ENCODE data around the gene HOXC12. TPM values are rescaled to one million over a fixed set of nuclear protein-coding genes. Genes with fewer than 3 reads are reported as not detected.

The HOXC12 gene
- total RNA-seq, 1 experiment from 2014 or later = not detected

GRCh38 chr12:54006559-54007220 lies 52.0 kb downstream of the HOXC12 start:
- no peak for TF ChIP-seq ZBTB21 (CRISPR knock-in tag; IDR thresholded peaks at IDR 0.05; ENCODE audit: borderline replicate concordance)
- TF ChIP-seq ERG (CRISPR knock-in tag; IDR thresholded peaks at IDR 0.05) = no peak
- TF ChIP-seq ZNF121 (CRISPR knock-in tag; IDR thresholded peaks at IDR 0.05) = no peak
- no peak for TF ChIP-seq ZNF532 (CRISPR knock-in tag; IDR thresholded peaks at IDR 0.05; ENCODE audit: borderline replicate concordance)
- TF ChIP-seq, protein P1, sequence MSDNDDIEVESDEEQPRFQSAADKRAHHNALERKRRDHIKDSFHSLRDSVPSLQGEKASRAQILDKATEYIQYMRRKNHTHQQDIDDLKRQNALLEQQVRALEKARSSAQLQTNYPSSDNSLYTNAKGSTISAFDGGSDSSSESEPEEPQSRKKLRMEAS (CRISPR knock-in tag; IDR thresholded peaks at IDR 0.05) = no peak
- TF ChIP-seq, protein P2, sequence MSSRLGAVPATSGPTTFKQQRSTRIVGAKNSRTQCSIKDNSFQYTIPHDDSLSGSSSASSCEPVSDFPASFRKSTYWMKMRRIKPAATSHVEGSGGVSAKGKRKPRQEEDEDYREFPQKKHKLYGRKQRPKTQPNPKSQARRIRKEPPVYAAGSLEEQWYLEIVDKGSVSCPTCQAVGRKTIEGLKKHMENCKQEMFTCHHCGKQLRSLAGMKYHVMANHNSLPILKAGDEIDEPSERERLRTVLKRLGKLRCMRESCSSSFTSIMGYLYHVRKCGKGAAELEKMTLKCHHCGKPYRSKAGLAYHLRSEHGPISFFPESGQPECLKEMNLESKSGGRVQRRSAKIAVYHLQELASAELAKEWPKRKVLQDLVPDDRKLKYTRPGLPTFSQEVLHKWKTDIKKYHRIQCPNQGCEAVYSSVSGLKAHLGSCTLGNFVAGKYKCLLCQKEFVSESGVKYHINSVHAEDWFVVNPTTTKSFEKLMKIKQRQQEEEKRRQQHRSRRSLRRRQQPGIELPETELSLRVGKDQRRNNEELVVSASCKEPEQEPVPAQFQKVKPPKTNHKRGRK (CRISPR knock-in tag; IDR thresholded peaks at IDR 0.05; ENCODE audit: borderline replicate concordance) = no peak
- Mint-ChIP-seq H3K36me3 (no peaks in the 10 kb centered on the region; the same call in 1 of the 2 replicates), H3K4me3 (no peak overlapping the region), H3K27me3 (ENCODE audit: low read depth) (peaks cover 100% of the 10 kb centered on the region), H3K27ac (no peak overlapping the region), H3K4me1 (peaks cover 25% of the 10 kb centered on the region), H3K9me3 (no peaks in the 10 kb centered on the region)
- CTCF ChIA-PET = interaction anchor here (0.7 to 10.8 kb wide), 21 partner anchors 11 to 373 kb away, joined by 3 to 107 read pairs (median 5); partner anchors contain the start of genes HOXC10, HOXC5 and SMUG1
- ATAC-seq (no peak), DNase-seq (ENCODE audit: low spot score) (no peak)
- POLR2A ChIA-PET = no interaction called here

GRCh38 chr12:54007538-54008259 lies 53.0 kb downstream of the HOXC12 start:
- ChIA-PET CTCF (interaction anchor here (0.5 to 10.8 kb wide), 12 partner anchors 10 to 208 kb away, joined by 3 to 107 read pairs (median 27); partner anchors contain the start of genes HOXC10 and HOXC5), POLR2A (no interaction called here)
- H3K9me3 Mint-ChIP-seq = no peaks in the 10 kb centered on the region
- no peaks in the 10 kb centered on the region for H3K36me3 Mint-ChIP-seq
- peaks cover 100% of the 10 kb centered on the region for H3K27me3 Mint-ChIP-seq (ENCODE audit: low read depth)
- no peak overlapping the region for H3K4me3 Mint-ChIP-seq
- H3K4me1 Mint-ChIP-seq = peaks cover 25% of the 10 kb centered on the region
- ATAC-seq = no peak
- no peak overlapping the region for H3K27ac Mint-ChIP-seq
- no peak for DNase-seq (ENCODE audit: low spot score)
- TF ChIP-seq GABPB1 (CRISPR knock-in tag; IDR thresholded peaks at IDR 0.05) (no peak), JAZF1 (CRISPR knock-in tag; IDR thresholded peaks at IDR 0.05) (no peak), FOXP4 (CRISPR knock-in tag; IDR thresholded peaks at IDR 0.05) (no peak), NR3C1 (CRISPR knock-in tag; conservative IDR thresholded peaks at IDR 0.05; ENCODE audit: low read depth) (no peak), TP53 (CRISPR knock-in tag; IDR thresholded peaks at IDR 0.05) (no peak), NFE2L1 (CRISPR knock-in tag; IDR thresholded peaks at IDR 0.05) (no peak)
- TF ChIP-seq, protein P3, sequence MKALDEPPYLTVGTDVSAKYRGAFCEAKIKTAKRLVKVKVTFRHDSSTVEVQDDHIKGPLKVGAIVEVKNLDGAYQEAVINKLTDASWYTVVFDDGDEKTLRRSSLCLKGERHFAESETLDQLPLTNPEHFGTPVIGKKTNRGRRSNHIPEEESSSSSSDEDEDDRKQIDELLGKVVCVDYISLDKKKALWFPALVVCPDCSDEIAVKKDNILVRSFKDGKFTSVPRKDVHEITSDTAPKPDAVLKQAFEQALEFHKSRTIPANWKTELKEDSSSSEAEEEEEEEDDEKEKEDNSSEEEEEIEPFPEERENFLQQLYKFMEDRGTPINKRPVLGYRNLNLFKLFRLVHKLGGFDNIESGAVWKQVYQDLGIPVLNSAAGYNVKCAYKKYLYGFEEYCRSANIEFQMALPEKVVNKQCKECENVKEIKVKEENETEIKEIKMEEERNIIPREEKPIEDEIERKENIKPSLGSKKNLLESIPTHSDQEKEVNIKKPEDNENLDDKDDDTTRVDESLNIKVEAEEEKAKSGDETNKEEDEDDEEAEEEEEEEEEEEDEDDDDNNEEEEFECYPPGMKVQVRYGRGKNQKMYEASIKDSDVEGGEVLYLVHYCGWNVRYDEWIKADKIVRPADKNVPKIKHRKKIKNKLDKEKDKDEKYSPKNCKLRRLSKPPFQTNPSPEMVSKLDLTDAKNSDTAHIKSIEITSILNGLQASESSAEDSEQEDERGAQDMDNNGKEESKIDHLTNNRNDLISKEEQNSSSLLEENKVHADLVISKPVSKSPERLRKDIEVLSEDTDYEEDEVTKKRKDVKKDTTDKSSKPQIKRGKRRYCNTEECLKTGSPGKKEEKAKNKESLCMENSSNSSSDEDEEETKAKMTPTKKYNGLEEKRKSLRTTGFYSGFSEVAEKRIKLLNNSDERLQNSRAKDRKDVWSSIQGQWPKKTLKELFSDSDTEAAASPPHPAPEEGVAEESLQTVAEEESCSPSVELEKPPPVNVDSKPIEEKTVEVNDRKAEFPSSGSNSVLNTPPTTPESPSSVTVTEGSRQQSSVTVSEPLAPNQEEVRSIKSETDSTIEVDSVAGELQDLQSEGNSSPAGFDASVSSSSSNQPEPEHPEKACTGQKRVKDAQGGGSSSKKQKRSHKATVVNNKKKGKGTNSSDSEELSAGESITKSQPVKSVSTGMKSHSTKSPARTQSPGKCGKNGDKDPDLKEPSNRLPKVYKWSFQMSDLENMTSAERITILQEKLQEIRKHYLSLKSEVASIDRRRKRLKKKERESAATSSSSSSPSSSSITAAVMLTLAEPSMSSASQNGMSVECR (CRISPR knock-in tag; IDR thresholded peaks at IDR 0.05; ENCODE audit: borderline replicate concordance) = no peak
- TF ChIP-seq, protein P4, sequence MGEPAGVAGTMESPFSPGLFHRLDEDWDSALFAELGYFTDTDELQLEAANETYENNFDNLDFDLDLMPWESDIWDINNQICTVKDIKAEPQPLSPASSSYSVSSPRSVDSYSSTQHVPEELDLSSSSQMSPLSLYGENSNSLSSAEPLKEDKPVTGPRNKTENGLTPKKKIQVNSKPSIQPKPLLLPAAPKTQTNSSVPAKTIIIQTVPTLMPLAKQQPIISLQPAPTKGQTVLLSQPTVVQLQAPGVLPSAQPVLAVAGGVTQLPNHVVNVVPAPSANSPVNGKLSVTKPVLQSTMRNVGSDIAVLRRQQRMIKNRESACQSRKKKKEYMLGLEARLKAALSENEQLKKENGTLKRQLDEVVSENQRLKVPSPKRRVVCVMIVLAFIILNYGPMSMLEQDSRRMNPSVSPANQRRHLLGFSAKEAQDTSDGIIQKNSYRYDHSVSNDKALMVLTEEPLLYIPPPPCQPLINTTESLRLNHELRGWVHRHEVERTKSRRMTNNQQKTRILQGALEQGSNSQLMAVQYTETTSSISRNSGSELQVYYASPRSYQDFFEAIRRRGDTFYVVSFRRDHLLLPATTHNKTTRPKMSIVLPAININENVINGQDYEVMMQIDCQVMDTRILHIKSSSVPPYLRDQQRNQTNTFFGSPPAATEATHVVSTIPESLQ (CRISPR knock-in tag; IDR thresholded peaks at IDR 0.05) = no peak

Data from WTC11 (cell line).